Activated effector memory CD4-positive, alpha-beta T cell treated with Interleukin-2 at 50 U/mL for 16 hours (primary cell): ENCODE results near the gene ESCO1.
"Not testable (repeated sequence)": the region's sequence is repeated elsewhere in the genome, so short reads cannot be mapped to it uniquely, and the experiment has no call there.

Experiments used
- DNase-seq: peaks from one replicate; pipeline ENCODE4 v3.0.0-alpha.2; 2020

The ESCO1 gene, protein sequence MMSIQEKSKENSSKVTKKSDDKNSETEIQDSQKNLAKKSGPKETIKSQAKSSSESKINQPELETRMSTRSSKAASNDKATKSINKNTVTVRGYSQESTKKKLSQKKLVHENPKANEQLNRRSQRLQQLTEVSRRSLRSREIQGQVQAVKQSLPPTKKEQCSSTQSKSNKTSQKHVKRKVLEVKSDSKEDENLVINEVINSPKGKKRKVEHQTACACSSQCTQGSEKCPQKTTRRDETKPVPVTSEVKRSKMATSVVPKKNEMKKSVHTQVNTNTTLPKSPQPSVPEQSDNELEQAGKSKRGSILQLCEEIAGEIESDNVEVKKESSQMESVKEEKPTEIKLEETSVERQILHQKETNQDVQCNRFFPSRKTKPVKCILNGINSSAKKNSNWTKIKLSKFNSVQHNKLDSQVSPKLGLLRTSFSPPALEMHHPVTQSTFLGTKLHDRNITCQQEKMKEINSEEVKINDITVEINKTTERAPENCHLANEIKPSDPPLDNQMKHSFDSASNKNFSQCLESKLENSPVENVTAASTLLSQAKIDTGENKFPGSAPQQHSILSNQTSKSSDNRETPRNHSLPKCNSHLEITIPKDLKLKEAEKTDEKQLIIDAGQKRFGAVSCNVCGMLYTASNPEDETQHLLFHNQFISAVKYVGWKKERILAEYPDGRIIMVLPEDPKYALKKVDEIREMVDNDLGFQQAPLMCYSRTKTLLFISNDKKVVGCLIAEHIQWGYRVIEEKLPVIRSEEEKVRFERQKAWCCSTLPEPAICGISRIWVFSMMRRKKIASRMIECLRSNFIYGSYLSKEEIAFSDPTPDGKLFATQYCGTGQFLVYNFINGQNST

DNA sequence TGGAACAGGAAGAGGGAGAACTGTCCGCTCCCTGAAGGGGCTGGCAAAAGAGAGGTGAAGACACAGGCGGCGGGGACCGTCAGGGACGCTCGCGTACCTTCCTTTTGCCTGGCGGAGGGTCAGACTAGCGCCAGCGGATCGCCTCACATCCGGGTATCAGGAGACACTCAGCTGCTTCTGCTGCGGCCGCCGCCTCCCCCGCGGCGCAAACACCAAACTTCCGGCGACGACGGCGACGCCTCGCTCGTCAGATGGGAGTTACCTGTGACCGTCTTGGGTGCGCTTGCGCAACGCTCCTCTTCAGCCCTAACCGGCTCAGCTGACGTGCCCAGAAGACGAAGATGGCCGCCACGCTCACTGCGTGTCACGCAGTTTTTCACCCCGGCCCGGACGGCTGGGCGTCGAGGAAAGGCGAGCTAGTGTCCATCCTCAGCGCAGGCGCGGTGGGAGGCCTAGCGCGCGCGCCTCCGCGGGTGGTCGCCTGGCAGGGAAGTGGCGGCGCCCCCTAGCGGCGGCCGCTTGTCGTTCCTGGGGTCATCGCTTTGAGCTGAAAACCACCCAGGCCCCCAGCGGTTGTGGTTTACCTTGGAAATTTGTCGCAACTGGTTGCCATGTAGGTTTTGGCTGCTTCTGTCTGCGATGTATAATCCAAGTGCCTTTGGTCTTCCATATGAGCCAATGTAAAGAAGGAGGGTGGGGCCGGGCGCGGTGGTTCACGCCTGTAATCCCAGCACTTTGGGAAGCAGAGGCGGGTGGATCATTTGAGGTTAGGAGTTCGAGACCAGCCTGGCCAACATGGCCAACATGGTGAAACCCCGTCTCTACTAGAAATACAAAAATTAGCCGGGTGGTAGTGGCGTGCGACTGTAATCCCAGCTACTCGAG lies at the start of gene ESCO1:
ESCO1 (minus strand) TSS at position 179 of the 885 bp plus-strand sequence. CDS start 25,861 bp downstream, outside the sequence.
- DNase-seq = peak; percentile 91

DNA sequence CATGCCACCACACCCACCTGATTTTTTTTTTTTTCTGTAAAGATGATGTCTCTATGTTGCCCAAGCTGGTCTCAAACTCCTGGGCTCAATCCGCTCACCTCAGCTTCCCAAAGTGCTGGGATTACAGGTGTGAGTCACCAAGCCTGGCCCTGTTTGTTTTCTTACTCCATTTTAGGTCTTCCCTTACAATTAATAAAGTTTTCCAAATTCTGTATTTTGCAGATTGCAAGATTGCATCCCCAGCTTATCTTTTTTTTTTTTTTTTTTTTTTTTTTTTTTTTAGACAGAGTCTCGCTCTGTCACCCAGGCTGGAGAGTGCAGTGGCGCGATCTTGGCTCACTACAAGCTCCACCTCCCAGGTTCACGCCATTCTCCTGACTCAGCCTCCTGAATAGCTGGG lies 39.9 kb upstream of the ESCO1 start:
- not testable (repeated sequence) for DNase-seq

DNA sequence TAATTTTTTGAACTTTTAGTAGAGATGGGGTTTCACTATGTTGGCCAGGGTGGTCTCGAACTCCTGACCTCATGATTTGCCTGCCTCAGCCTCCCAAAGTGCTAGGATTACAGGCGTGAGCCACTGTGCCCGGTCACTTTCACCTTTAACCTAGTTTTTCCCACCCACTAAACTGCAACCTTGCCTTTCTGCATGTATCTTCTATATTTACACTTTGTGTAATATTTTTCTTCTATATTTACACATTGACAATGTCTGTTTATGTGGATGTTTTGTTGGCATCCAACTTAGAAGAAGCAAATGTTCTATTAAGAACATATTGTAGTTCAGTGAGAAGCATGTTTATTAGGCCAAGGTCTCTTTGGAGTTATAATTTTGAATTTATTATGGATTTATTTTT lies 38.3 kb upstream of the ESCO1 start:
- DNase-seq = no peak

DNA sequence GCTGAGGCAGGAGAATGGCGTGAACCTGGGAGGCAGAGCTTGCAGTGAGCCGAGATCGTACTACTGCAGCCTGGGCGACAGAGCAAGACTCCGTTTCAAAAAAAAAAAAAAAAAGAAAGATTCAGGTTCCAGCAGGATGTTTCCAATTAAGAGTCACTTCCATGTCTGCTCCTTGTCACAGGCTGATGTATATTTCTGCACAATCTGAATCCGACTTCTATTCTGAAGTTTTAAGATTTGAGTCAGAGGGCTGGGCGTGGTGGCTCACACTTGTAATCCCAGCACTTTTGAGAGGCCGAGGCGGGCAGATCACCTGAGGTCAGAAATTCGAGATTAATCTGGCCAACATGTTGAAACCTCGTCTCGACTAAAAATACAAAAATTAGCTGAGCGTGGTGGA lies 36.3 kb upstream of the ESCO1 start:
- DNase-seq = no peak

DNA sequence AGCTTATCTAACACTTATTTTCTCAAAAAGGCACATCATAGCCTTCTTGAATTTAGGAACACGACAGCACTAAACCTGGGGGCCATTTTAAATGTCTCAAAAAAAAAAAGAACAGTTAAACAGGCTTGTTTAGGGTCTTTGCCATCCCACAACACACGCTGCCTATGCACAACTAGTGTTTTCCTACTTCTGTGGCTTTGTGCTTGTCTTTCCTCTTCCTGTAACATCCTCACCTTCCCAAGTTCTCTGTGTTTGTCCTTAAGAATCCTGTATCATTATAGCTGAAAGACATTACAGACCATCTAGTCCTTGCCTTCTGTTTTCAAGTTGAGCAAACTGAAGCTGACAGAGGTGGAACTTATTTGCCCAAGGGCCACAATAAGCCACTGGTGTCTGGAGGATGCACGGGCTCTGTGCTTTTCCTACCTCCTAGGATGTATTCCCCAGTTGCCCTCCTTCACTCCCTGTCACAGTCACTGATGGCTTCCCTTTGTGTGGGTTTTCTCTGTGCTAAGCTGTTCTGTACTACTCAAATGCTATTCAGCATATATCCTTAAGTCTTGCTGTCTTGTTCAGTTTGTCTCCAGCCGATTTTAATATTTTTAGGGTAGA lies 34.2 kb upstream of the ESCO1 start:
- DNase-seq = no peak

DNA sequence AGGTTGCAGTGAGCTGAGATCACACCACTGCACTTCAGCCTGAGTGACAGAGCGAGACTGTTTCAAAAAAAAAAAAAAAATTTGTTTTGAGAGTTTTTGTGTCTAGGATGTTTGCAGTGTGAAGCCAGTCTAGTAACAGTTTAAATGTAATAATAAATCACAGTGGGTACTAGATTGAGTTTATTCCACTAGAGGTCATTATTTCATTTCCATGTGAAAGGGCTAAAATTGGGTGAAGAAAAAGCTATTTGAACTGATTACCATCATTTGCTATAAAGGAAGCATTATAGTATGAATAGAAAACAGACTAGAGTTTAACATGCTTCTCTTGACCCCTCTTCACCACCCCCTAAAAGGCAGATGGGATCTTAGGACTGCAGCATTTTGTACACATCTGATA lies 31.9 kb upstream of the ESCO1 start:
- no peak for DNase-seq

DNA sequence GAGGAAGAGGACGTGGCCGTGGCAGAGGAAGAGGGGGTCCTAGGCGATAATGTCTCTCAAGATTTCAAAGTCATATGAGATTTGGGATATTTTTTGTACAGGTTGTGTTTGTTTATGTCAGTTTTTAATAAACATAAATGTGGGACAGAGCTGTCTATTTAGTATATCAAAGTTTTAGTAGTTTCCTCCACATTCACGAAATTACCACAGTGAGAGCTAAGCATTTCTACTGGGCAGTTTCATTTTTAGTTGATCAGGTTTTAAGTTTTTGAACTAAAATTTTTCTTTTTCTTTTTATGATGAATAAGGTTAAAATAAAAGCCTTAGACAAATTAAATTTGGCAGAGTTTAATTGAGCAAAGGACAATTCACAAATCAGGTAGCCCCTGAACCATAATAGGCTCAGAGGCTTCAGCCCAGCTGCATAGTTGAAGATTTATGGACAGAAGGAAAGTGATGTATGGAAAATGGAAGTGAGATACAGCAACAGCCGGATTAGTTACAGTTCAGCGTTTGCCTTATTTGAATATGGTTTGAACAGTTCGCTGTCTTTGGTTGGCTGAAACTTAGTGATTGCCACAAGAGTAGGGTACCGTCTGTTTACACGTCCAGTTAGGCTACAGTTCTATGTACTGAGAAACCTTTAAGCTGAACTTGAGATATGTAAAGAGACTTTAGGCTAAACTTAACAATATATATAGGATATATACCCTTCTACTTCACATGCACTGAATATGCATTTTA lies 28.8 kb upstream of the ESCO1 start:
- DNase-seq = no peak

DNA sequence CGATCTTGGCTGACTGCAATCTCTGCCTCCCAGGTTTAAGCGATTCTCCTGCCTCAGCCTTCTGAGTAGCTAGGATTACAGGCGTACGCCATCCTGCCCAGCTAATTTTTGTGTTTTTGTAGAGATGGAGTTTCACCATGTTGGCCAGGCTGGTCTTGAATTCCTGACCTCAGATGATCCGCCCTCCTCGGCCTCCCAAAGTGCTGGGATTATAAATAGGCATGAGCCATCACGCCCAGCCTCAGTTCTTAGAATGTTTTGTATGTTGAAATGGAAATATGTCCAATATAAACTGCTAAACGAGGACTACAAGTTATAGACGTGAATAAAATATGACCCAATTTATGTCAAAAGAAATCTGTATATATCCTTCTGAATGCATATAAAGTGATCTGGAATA lies 21.1 kb upstream of the ESCO1 start:
- DNase-seq = not testable (repeated sequence)

DNA sequence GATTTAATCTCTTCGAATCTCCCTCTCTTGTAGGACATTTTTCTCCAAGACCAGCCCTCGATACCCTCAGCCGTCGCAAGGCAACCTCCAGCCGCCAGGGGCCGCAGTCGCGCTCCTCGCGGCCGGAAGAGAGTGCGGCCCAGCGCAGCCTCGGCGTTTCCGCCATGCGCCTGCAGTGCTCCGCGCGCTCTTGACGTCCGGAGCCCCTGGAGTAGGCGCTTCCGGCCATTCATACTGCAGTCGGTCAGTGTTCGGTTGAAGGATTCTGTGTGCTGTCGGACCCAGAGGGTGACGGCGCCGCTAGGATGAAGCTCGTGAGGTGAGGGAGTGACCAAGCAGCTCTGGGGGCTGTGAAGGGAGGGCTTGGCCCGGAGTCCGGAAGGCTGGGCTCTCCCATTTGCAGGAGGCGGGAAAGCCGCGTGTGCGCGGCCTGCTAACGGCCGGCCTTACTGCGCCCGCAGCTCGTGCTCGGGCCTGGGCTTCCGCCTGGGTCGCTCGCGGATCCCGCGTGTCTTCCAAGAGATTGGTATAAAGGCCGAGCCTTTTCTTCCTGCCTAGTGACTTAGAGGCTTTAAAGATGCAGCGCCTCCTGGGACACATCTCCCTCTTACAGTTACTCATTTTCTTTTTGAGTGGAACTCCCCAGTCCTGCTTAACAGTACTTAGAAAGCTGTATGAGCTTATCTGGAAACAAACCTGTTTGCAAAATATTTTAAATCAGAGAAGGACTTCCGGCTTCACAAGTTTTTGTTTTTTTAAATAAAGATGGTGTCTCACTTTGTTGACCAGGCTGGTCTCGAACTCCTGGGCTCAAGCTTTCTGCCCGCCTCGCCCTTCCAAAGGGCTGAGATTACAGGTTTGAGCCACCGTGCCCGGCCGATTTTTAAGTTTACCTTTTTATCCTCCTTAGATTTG lies 11.9 kb upstream of the ESCO1 start, which contains the start of gene SNRPD1:
SNRPD1 (plus strand) TSS at position 190 of the 915 bp plus-strand sequence; CDS start at position 306, 116 bp downstream.
- DNase-seq = peak; percentile 87

DNA sequence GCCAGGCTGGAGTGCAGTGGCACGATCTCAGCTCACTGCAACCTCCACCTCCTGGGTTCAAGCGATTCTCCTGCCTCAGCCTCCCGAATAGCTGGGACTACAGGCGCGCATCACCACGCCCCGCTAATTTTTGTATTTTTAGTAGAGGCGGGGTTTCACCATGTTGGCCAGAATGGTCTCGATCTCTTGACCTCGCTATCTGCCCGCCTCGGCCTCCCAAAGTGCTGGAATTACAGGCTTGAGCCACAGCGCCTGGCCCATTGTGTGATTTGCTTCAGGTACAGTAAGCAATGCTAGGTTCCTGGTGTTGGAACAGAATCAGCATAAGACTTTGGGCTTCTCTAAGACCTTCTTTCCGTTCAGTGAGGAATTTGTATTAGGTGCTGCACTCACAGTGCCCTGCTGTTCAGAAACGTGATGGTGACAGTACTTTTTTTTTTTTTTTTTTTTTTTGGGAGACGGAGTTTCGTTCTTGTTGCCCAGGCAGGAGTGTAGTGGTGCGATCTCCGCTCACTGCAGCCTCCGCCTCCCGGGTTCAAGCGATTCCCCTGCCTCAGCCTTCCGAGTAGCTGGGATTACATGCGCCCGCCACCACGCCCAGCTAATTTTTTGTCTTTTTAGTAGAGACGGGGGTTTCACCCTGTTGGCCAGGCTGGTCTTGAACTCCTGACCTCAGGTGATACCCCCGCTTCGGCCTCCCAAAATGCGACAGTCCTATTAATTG lies 11.1 kb upstream of the ESCO1 start:
- not testable (repeated sequence) for DNase-seq

DNA sequence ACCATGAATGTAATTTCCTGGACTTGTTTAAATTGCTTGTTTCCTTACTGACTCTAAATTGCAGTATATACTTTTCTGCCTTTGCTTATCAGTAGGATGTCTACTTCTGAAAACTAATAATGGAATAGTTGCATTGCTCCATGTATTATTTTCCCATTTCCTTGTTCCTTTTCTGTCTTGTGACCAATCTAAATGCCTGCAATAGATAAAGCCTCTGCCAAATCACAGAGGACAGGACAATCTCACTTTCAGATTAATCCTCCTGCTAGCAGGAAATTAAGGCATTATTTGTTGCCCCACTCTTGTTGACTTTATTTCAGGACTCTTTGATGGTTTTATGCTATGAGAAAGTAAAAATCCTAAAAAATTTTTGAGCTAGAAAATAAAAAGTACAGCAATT lies 4.7 kb upstream of the ESCO1 start:
- no peak for DNase-seq

DNA sequence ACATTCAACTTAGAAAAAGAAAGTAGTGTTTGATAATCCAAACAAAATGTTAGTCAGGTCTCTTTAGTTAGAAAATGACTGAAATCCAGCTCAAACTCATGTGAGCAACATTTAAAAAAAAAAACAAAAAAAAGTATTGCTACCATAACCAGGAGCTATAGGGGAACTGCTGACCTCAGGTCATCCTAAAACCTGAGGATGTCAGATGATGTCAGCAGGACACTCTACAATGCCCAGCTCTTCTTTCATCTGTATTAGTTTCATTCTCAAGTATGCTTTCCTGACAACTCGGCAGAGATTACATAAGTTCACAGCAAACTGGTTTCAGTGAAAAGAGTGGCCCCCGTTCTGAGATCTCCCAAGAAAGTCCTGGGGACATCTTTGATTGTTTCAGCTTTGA lies 4.2 kb upstream of the ESCO1 start:
- DNase-seq = no peak

DNA sequence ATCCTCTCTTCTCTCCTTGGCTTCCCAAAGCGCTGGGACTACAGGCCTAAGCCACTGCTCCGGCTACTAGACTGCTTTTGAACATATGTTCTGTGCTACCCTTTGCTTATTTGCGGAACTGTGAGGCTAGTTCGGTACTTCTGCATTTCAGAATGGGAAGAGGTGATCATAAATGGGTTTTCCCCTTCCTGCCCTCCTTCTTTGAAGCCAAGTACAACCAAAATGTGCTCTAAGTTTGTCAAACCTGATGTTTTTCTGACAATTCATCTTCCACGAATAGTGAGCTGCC lies 1.7 kb upstream of the ESCO1 start:
- DNase-seq = no peak

DNA sequence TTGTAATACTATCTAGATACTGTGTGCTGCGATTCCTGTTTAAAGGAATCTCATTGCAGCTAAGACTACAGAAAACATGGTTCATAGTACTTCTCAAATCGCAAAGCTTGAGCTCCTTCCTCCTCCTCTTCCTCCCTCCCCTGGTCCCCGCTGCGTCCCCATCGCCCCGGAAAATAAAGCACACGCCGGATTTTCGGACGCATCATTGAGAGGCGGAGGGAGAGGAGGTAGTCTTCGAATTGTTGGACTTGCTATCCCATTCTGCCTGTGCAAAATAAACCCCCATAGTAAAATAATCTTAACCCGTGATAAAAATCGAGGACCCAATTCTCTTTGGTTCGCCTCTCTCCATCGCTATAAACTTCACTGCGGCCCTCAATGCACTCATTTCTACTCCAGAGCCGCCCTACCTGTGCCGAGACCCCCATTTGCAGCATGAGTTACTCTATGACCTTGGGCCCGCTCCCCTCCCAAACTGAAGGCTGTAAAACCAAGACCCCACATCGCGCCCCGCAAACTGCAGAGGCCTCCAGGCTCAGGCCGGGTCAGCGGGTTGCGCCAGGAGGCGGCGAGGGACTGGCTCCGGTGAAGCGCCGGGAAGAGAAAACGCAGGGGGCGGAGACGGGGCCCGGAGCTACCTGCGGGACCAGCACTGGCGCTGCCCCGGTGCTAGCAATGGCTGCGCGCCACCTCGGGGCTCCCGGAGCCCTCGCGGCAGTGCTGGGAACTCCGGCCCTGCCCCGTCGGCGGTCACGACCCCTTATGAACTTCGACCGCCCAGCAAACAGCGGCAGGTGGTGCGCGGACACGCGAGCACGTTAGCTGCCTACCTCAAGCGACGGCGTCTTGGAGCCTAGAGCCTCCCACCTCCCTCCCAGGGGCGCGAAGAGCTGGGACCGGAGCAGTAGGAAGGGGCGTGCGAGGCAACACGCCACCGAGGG lies 649 bp downstream of the ESCO1 start:
- DNase-seq = no peak

DNA sequence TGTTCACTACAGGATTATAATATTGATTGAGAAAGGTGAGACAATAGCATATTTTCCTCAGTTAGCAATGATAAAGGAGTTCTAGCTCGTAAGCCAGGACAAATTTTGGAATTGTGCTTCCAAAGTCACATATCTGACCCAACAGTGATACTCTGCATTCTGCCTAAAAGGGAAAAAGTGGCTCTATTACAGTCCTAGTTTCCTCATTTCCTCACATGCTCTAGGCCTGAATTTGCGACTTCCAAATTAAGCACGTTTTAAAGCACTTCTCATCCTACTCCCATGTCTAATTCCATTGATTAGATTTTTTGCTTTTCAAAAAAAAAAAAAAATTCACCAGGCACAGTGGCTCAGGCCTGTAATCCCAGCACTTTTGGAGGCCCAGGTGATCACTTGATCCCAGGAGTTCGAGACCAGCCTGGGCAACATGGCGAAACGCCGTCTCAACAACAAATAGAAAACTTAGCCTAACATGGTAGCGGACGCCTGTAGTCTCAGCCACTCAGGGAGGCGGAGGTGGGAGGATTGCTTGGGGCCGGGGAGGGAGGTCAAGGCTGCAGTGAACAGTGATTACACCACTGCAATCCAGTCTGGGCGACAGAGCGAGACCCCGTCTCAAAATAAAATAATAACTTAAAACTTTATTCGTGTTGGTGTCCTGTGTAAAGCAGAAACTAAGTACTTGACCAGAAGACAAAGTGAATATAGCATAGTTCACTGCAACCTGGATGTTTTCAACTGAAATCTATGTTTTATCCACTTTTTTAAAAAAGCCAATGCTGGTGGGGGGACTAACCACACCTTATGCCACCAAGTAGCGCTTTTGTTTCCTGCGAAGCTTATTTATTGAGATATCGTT lies 1.5 kb downstream of the ESCO1 start:
- DNase-seq = no peak

DNA sequence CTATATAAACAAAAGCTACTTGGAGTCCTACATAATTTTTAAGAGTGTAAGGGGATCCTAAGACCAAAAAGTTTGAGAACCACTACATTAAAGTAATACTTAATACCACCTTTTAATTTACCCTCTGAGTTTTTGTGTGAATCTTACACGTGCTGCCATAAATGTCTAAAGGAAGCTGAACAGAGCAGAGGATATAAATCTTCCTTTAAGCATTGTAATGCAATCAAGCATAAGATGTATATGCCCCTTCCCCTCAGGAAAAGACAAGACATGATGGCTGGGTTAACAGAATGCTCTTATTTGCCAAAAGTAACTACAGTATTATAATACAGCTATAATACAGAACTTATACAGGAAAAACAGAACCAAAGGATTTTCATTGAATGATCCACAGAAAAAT lies 2.9 kb downstream of the ESCO1 start:
- no peak for DNase-seq

DNA sequence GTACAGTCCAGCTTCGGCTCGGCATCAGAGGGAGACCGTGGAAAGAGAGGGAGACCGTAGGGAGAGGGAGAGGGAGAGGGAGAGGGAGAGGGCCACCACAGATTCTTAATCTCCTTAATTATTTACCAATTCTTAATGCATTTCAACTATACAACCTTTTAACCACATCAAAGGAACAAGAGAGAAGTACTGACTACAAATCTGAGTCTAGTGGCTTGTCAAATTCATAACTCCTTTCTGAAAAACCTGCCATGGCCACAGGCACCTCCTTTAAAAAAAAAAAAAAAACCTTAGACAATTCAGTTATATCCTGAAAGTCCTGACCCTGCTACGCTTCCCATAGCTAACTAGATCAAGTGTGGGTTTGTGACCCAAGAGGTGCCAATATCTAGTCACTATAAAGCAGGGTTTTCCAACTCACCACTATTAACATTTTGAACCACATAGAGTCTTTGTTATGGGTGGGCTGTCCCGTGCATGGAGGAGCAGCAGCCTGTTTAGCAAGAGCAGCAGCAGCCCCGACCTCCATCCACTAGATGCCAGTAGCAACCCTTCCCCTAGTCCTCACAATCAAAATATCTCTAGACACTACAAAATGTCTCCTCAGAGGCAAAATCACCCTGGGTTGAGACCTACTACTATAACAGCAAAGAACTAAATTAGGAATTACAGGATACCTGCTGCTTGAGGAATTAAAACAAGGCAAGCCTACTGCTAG lies 6.8 kb downstream of the ESCO1 start:
- no peak for DNase-seq
